Measurements from ENCODE around the gene OR1I1. TPM values are rescaled to one million over a fixed set of nuclear protein-coding genes. Genes with fewer than 3 reads are reported as not detected.

OR1I1 gene
- total and polyA plus RNA-seq, 2 of the 4 experiments (the other 2 are of a cell fraction) = not detected

- H3K18ac ChIP-seq (ENCODE audit: low read depth, low read length) = peak overlapping the region; percentile 6; the same call in 1 of the 2 replicates
- no peak overlapping the region for H2AFZ ChIP-seq (replicated peaks; ENCODE audit: low read length, poor library complexity)
- in situ Hi-C loops (cut with MboI; ENCODE audit: low sequenced_read_pairs) = no loop called here
- 13% methylated on average over 1 of the region's 2 CpGs; no CpG with 5 or more reads in 1 of the 2 experiments for WGBS, 2 experiments (ENCODE audit: extremely low coverage in 2 of 2, insufficient read length in 1 of 2)
- H3K27me3 ChIP-seq (ENCODE audit: control insufficient read depth, insufficient read depth, low read length) = no peaks in the 10 kb centered on the region
- ChIA-PET POLR2A (ENCODE audit: unreplicated experiment) (interaction anchor here (0.5 to 1.3 kb wide), 3 partner anchors 11 to 15 kb away, joined by 3 to 5 read pairs (median 4); a partner anchor contains a TSS), CTCF (interaction anchor here (0.6 to 1.1 kb wide), 3 partner anchors 10 to 16 kb away, joined by 3 read pairs; no protein-coding TSS in a partner anchor)
- H2AK5ac ChIP-seq (ENCODE audit: low read depth, low read length) = 0 out of 2 replicates have a peak overlapping the region, but pooled peaks have one; percentile 19
- peak overlapping the region; percentile 64 for H2BK120ac ChIP-seq (ENCODE audit: low read depth, low read length)
- peak overlapping the region; percentile 8; the same call in 1 of the 2 replicates for H3K14ac ChIP-seq (replicated peaks; ENCODE audit: low read depth, low read length)
- dilution Hi-C loops (cut with HindIII; ENCODE audit: low sequenced_read_pairs, unreplicated experiment) = no loop called here
- H2BK5ac ChIP-seq (ENCODE audit: low read depth, low read length, poor library complexity, severe bottlenecking) = peak overlapping the region; percentile 95
- H3K36me3 ChIP-seq (ENCODE audit: control insufficient read depth, insufficient read depth, low read length) = no peaks in the 10 kb centered on the region
- DNase-seq (peak; percentile 82), ATAC-seq (ENCODE audit: low read depth) (peak; percentile 94)
- H3K9ac ChIP-seq (ENCODE audit: low read depth, low read length) = no peak overlapping the region
- H3K4me3 ChIP-seq (ENCODE audit: insufficient read depth, low read depth, low read length) = no peak overlapping the region
- H4K20me1 ChIP-seq (ENCODE audit: insufficient read depth, low read length) = no peaks in the 10 kb centered on the region
- H4K91ac ChIP-seq (ENCODE audit: insufficient read depth, low read depth, low read length) = peak overlapping the region; percentile 35
- peak overlapping the region; percentile 32; the same call in 1 of the 2 replicates for H3K4me2 ChIP-seq (ENCODE audit: low read depth, low read length)
- no peak overlapping the region for H3K23ac ChIP-seq (ENCODE audit: low read depth, low read length)
- intact Hi-C loops (cut with micrococcal nuclease) = loop anchor here (1.0 kb wide), 1 partner anchor 11 kb away; a partner anchor contains a TSS
- H3K79me1 ChIP-seq (ENCODE audit: low read depth in 1 of 2, low read length in 2 of 2) = no peaks in the 10 kb centered on the region
- H4K5ac ChIP-seq (ENCODE audit: low read depth, low read length) = no peak overlapping the region
- TF ChIP-seq CEBPB (IDR thresholded peaks at IDR 0.05; ENCODE audit: low read depth, low read length) = peak; percentile 73
- no peak for TF ChIP-seq ELK1 (IDR thresholded peaks at IDR 0.05; ENCODE audit: borderline replicate concordance, low read depth, low read length)
- peak; percentile 71; the same call in 1 of the 2 replicates for TF ChIP-seq FOS (IDR thresholded peaks at IDR 0.05; ENCODE audit: low read depth, low read length)
- no peak overlapping the region for H3K27ac ChIP-seq (ENCODE audit: insufficient read depth, low read length)
- no TSS peak for BruUV-seq (replicated peaks)
- H3K4ac ChIP-seq (ENCODE audit: low read depth, low read length) = peak overlapping the region; percentile 37; the same call in 1 of the 2 replicates
- peak overlapping the region in 1 of 2 experiments; percentile 54; a peak in 1 of 4 replicates for H4K8ac ChIP-seq (ENCODE audit: low read depth in 2 of 2, low read length in 2 of 2)
- H3K9me3 ChIP-seq (ENCODE audit: control insufficient read depth, insufficient read depth, low read length) = peaks cover 9% of the 10 kb centered on the region
- H3K4me1 ChIP-seq (ENCODE audit: control insufficient read depth, insufficient read depth, low read length) = peaks cover 13% of the 10 kb centered on the region
- H3K9me1 ChIP-seq (ENCODE audit: insufficient read depth, low read length) = 0 out of 2 replicates have a peak, but pooled peaks cover 2% of the 10 kb centered on the region
- peak overlapping the region; percentile 13; the same call in 1 of the 3 replicates for H2BK15ac ChIP-seq (ENCODE audit: low read depth, low read length)
- no peak overlapping the region for H3K56ac ChIP-seq (ENCODE audit: extremely low read depth, insufficient read depth, low read length)
- H2AK9ac ChIP-seq (replicated peaks; ENCODE audit: low read depth, low read length, poor library complexity) = no peak overlapping the region
- peak overlapping the region; percentile 63; the same call in 1 of the 2 replicates for H2BK20ac ChIP-seq (ENCODE audit: low read depth, low read length)
Measured at GRCh38 chr19:15136234-15136954, 54.4 kb downstream of the OR1I1 start.

All from IMR-90 (cell line).